Measurements from ENCODE around the gene C2orf69. TPM values are rescaled to one million over a fixed set of nuclear protein-coding genes. Genes with fewer than 3 reads are reported as not detected.

Gene C2orf69
- total RNA-seq, 1 experiment from 2014 or later, result 21.1 TPM

GRCh38 chr2:199958014-199958413, 46.9 kb downstream of the C2orf69 start:
- peaks cover 85% of the 10 kb centered on the region for H3K79me2 ChIP-seq (ENCODE audit: low read length)
- DNase-seq, result no peak
- H3K9me2 ChIP-seq (replicated peaks; ENCODE audit: insufficient read depth, low read length), result no peaks in the 10 kb centered on the region
- no peak overlapping the region for H3K27ac ChIP-seq (ENCODE audit: low read length)
- no peak overlapping the region for H3K9ac ChIP-seq (ENCODE audit: low read length)
- peaks cover 44% of the 10 kb centered on the region for H3K36me3 ChIP-seq (ENCODE audit: insufficient read depth, low read length)
- H3K4me1 ChIP-seq (ENCODE audit: low read length), result peaks cover 36% of the 10 kb centered on the region
- peak overlapping the region; percentile 78 for H3K4me2 ChIP-seq (ENCODE audit: low read depth, low read length, poor library complexity, severe bottlenecking)
- no peaks in the 10 kb centered on the region for H4K20me1 ChIP-seq (ENCODE audit: insufficient read depth, low read depth, low read length)
- H2AFZ ChIP-seq (ENCODE audit: low read length), result no peak overlapping the region
- no peaks in the 10 kb centered on the region for H3K27me3 ChIP-seq (ENCODE audit: low read length)
- no peak overlapping the region for H3K4me3 ChIP-seq (ENCODE audit: low read length)
- no peaks in the 10 kb centered on the region for H3K9me3 ChIP-seq (ENCODE audit: low read length)

DNA sequence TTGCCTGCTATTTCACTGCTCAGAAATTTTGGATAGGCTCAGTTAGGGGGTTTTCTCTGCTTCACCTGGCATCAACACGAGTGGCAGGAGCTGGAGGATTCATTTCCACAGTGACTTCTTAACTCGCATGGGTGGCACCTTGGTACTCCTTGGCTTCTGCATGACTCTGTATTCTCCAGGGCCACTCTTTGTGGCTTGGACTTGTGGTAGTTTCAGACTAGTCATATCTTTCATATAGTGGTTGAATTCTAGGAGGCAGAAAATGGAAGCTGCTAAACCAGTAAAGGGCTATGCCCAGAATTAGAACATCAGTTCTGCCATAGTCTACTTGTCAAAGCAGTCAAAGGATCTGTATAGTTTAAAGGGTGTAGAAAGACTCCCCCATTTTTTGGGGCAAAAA, 51.1 kb downstream of the C2orf69 start:
- Histone ChIP-seq H3K9me3 (ENCODE audit: low read length) (no peaks in the 10 kb centered on the region), H3K4me1 (ENCODE audit: low read length) (peaks cover 12% of the 10 kb centered on the region), H3K9me2 (replicated peaks; ENCODE audit: insufficient read depth, low read length) (no peaks in the 10 kb centered on the region), H3K36me3 (ENCODE audit: insufficient read depth, low read length) (peaks cover 70% of the 10 kb centered on the region), H3K27ac (ENCODE audit: low read length) (no peak overlapping the region), H3K4me2 (ENCODE audit: low read depth, low read length, poor library complexity, severe bottlenecking) (no peak overlapping the region), H2AFZ (ENCODE audit: low read length) (no peak overlapping the region), H3K4me3 (ENCODE audit: low read length) (no peak overlapping the region), H4K20me1 (ENCODE audit: insufficient read depth, low read depth, low read length) (no peaks in the 10 kb centered on the region), H3K9ac (ENCODE audit: low read length) (no peak overlapping the region), H3K27me3 (ENCODE audit: low read length) (no peaks in the 10 kb centered on the region), H3K79me2 (ENCODE audit: low read length) (peaks cover 43% of the 10 kb centered on the region)
- no peak for DNase-seq

DNA sequence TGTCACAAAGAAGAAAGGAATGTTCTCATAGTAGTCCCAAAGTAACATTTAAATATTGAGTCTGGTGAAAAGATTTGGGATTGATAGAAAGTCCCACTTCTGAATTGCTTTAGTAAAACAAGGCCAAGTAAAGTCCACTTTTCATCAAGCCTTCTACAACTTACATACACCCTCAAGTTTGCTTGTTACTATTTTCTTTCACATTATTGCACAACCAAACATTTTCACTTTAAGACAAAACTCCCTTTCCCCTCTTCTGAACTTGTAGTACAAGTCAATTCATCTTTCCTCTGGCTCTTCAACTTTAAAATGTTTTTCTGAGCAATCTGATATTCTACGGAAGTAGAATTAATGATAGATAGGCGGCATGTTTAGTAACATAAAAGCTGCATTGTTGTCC, 55.3 kb downstream of the C2orf69 start:
- Histone ChIP-seq H4K20me1 (ENCODE audit: insufficient read depth, low read depth, low read length) (no peaks in the 10 kb centered on the region), H3K27me3 (ENCODE audit: low read length) (no peaks in the 10 kb centered on the region), H3K4me2 (ENCODE audit: low read depth, low read length, poor library complexity, severe bottlenecking) (no peak overlapping the region), H3K79me2 (ENCODE audit: low read length) (peaks cover 5% of the 10 kb centered on the region; the same call in 1 of the 2 replicates), H3K9me3 (ENCODE audit: low read length) (no peaks in the 10 kb centered on the region), H3K9ac (ENCODE audit: low read length) (no peak overlapping the region), H3K9me2 (replicated peaks; ENCODE audit: insufficient read depth, low read length) (no peaks in the 10 kb centered on the region), H3K36me3 (ENCODE audit: insufficient read depth, low read length) (peaks cover 41% of the 10 kb centered on the region), H3K27ac (ENCODE audit: low read length) (no peak overlapping the region), H2AFZ (ENCODE audit: low read length) (no peak overlapping the region), H3K4me1 (ENCODE audit: low read length) (no peaks in the 10 kb centered on the region), H3K4me3 (ENCODE audit: low read length) (no peak overlapping the region)
- DNase-seq, result no peak

GRCh38 chr2:199966976-199967375, 55.9 kb downstream of the C2orf69 start:
- no peak for DNase-seq
- Histone ChIP-seq H3K36me3 (ENCODE audit: insufficient read depth, low read length) (peaks cover 35% of the 10 kb centered on the region), H3K79me2 (ENCODE audit: low read length) (peaks cover 5% of the 10 kb centered on the region; the same call in 1 of the 2 replicates), H4K20me1 (ENCODE audit: insufficient read depth, low read depth, low read length) (no peaks in the 10 kb centered on the region), H3K27ac (ENCODE audit: low read length) (no peak overlapping the region), H3K4me3 (ENCODE audit: low read length) (no peak overlapping the region), H3K4me2 (ENCODE audit: low read depth, low read length, poor library complexity, severe bottlenecking) (no peak overlapping the region), H3K4me1 (ENCODE audit: low read length) (no peaks in the 10 kb centered on the region), H3K9ac (ENCODE audit: low read length) (no peak overlapping the region), H3K9me3 (ENCODE audit: low read length) (no peaks in the 10 kb centered on the region), H3K9me2 (replicated peaks; ENCODE audit: insufficient read depth, low read length) (no peaks in the 10 kb centered on the region), H2AFZ (ENCODE audit: low read length) (no peak overlapping the region), H3K27me3 (ENCODE audit: low read length) (no peaks in the 10 kb centered on the region)

DNA sequence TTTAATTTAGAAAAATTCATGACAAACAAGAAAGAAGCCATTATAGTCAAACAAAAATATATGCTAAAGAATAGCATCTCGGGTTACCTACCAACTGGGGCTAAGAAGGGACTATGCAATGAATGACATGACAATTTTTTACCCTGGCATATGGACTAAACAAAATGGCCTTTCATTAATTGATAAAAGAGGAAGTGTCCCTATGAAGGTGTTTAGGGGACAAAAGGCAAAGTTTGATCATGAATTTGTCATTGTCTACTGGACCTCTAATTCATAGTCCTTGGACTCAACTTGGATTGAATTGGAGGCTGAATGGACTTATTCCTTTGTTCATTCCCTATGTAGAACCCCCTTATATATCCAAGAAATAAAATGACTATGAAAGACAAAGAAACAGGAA, 57.0 kb downstream of the C2orf69 start:
- Histone ChIP-seq H3K4me2 (ENCODE audit: low read depth, low read length, poor library complexity, severe bottlenecking) (no peak overlapping the region), H3K79me2 (ENCODE audit: low read length) (no peaks in the 10 kb centered on the region), H3K9me3 (ENCODE audit: low read length) (no peaks in the 10 kb centered on the region), H3K27ac (ENCODE audit: low read length) (no peak overlapping the region), H2AFZ (ENCODE audit: low read length) (no peak overlapping the region), H3K4me1 (ENCODE audit: low read length) (no peaks in the 10 kb centered on the region), H3K4me3 (ENCODE audit: low read length) (no peak overlapping the region), H3K36me3 (ENCODE audit: insufficient read depth, low read length) (peaks cover 25% of the 10 kb centered on the region; the same call in 1 of the 2 replicates), H3K9ac (ENCODE audit: low read length) (no peak overlapping the region), H3K27me3 (ENCODE audit: low read length) (no peaks in the 10 kb centered on the region), H3K9me2 (replicated peaks; ENCODE audit: insufficient read depth, low read length) (no peaks in the 10 kb centered on the region), H4K20me1 (ENCODE audit: insufficient read depth, low read depth, low read length) (no peaks in the 10 kb centered on the region)
- no peak for DNase-seq

GRCh38 chr2:199972088-199972626, 61.1 kb downstream of the C2orf69 start:
- Histone ChIP-seq H3K9me2 (replicated peaks; ENCODE audit: insufficient read depth, low read length) (no peaks in the 10 kb centered on the region), H3K27me3 (ENCODE audit: low read length) (no peaks in the 10 kb centered on the region), H3K27ac (ENCODE audit: low read length) (no peak overlapping the region), H4K20me1 (ENCODE audit: insufficient read depth, low read depth, low read length) (no peaks in the 10 kb centered on the region), H3K9me3 (ENCODE audit: low read length) (no peaks in the 10 kb centered on the region), H3K36me3 (ENCODE audit: insufficient read depth, low read length) (peaks cover 1% of the 10 kb centered on the region; the same call in 1 of the 2 replicates), H3K79me2 (ENCODE audit: low read length) (no peaks in the 10 kb centered on the region), H3K4me2 (ENCODE audit: low read depth, low read length, poor library complexity, severe bottlenecking) (no peak overlapping the region), H3K4me1 (ENCODE audit: low read length) (no peaks in the 10 kb centered on the region), H3K4me3 (ENCODE audit: low read length) (no peak overlapping the region), H3K9ac (ENCODE audit: low read length) (no peak overlapping the region), H2AFZ (ENCODE audit: low read length) (no peak overlapping the region)
- DNase-seq, result no peak

- Histone ChIP-seq H3K36me3 (ENCODE audit: insufficient read depth, low read length) (no peaks in the 10 kb centered on the region), H3K9me2 (replicated peaks; ENCODE audit: insufficient read depth, low read length) (no peaks in the 10 kb centered on the region), H3K4me2 (ENCODE audit: low read depth, low read length, poor library complexity, severe bottlenecking) (no peak overlapping the region), H3K27me3 (ENCODE audit: low read length) (no peaks in the 10 kb centered on the region), H3K9ac (ENCODE audit: low read length) (no peak overlapping the region), H3K9me3 (ENCODE audit: low read length) (no peaks in the 10 kb centered on the region), H4K20me1 (ENCODE audit: insufficient read depth, low read depth, low read length) (no peaks in the 10 kb centered on the region), H3K79me2 (ENCODE audit: low read length) (no peaks in the 10 kb centered on the region), H3K27ac (ENCODE audit: low read length) (no peak overlapping the region), H3K4me3 (ENCODE audit: low read length) (no peak overlapping the region), H3K4me1 (ENCODE audit: low read length) (no peaks in the 10 kb centered on the region), H2AFZ (ENCODE audit: low read length) (no peak overlapping the region)
- DNase-seq, result no peak
Observed at GRCh38 chr2:199973703-199974102, 62.6 kb downstream of the C2orf69 start.

- no peaks in the 10 kb centered on the region for H4K20me1 ChIP-seq (ENCODE audit: insufficient read depth, low read depth, low read length)
- no peaks in the 10 kb centered on the region for H3K9me2 ChIP-seq (replicated peaks; ENCODE audit: insufficient read depth, low read length)
- H3K9me3 ChIP-seq (ENCODE audit: low read length), result no peaks in the 10 kb centered on the region
- H3K27ac ChIP-seq (ENCODE audit: low read length), result no peak overlapping the region
- no peak overlapping the region for H3K4me2 ChIP-seq (ENCODE audit: low read depth, low read length, poor library complexity, severe bottlenecking)
- H3K4me1 ChIP-seq (ENCODE audit: low read length), result no peaks in the 10 kb centered on the region
- H2AFZ ChIP-seq (ENCODE audit: low read length), result no peak overlapping the region
- H3K9ac ChIP-seq (ENCODE audit: low read length), result no peak overlapping the region
- no peaks in the 10 kb centered on the region for H3K27me3 ChIP-seq (ENCODE audit: low read length)
- DNase-seq, result no peak
- H3K36me3 ChIP-seq (ENCODE audit: insufficient read depth, low read length), result no peaks in the 10 kb centered on the region
- no peaks in the 10 kb centered on the region for H3K79me2 ChIP-seq (ENCODE audit: low read length)
- H3K4me3 ChIP-seq (ENCODE audit: low read length), result no peak overlapping the region
Observed at GRCh38 chr2:199975273-199975895, 64.3 kb downstream of the C2orf69 start.
